K562 (cell line): ENCODE data around the gene SMYD1. TPM values are rescaled to one million over a fixed set of nuclear protein-coding genes. Genes with fewer than 3 reads are reported as not detected.

ENCODE experiments used
- ARHGAP35 ChIP-seq: fragments of 450-650 bp; IDR thresholded peaks from 2 replicates; pipeline ENCODE4 v1.6.1; 2018; ENCODE audit not compliant: partially characterized antibody
- ATF3 ChIP-seq, 2 experiments: fragments of 450-650 bp in 1 of 2; sonication (generic) in 1 of 2; formaldehyde crosslinking in 1 of 2; IDR thresholded peaks in 1 of 2; conservative IDR thresholded peaks in 1 of 2; 2 replicates each; pipeline versions ENCODE4 v1.6.1 to v1.8.1; 2016 to 2023; ENCODE audit warnings: mild to moderate bottlenecking in 2 of 2, moderate library complexity in 2 of 2, inconsistent platforms in 1 of 2, missing genetic modification reagents in 1 of 2
- ATF6 ChIP-seq: sonication (generic); formaldehyde crosslinking; IDR thresholded peaks from 2 replicates; pipeline ENCODE4 v1.4.0; 2020; ENCODE audit warnings: mild to moderate bottlenecking, missing genetic modification reagents
- BCOR ChIP-seq: fragments of 450-650 bp; IDR thresholded peaks from 2 replicates; pipeline ENCODE4 v1.6.1; 2016
- CTBP1 ChIP-seq: fragments of 450-650 bp; IDR thresholded peaks from 2 replicates; pipeline ENCODE4 v1.6.1; 2016; ENCODE audit warnings: borderline replicate concordance
- E2F5 ChIP-seq: sonication (generic); formaldehyde crosslinking; IDR thresholded peaks from 2 replicates; pipeline ENCODE4 v1.8.0; 2022; ENCODE audit warnings: mild to moderate bottlenecking, missing genetic modification reagents
- EGR1 ChIP-seq: fragments of 450-650 bp; conservative IDR thresholded peaks from 2 replicates; pipeline ENCODE4 v1.6.1; 2017; ENCODE audit warnings: mild to moderate bottlenecking
- HINFP ChIP-seq: fragments of 450-650 bp; conservative IDR thresholded peaks from 2 replicates; pipeline ENCODE4 v1.6.1; 2016; ENCODE audit warnings: missing genetic modification characterization, low read depth, mild to moderate bottlenecking, control low read depth, missing compliant biosample characterization
- ILK ChIP-seq: fragments of 450-650 bp; IDR thresholded peaks from 2 replicates; pipeline ENCODE4 v1.6.1; 2016; ENCODE audit warnings: missing genetic modification characterization, low read depth, mild to moderate bottlenecking, missing compliant biosample characterization, moderate library complexity, borderline replicate concordance
- KDM5B ChIP-seq: fragments of 200-600 bp; sonication (generic); IDR thresholded peaks from 2 replicates; pipeline ENCODE4 v1.6.1; 2012; ENCODE audit warnings: low read depth, mild to moderate bottlenecking, moderate library complexity, low read length, control low read depth, inconsistent platforms; ENCODE audit not compliant: insufficient replicate concordance
- PURB ChIP-seq: sonication (generic); formaldehyde crosslinking; IDR thresholded peaks from 2 replicates; pipeline ENCODE4 v1.9.0; 2021; ENCODE audit warnings: low read depth, mild to moderate bottlenecking, missing genetic modification reagents
- RAD51 ChIP-seq: fragments of 450-650 bp; IDR thresholded peaks from 2 replicates; pipeline ENCODE4 v1.7.1; 2016; ENCODE audit warnings: low read depth, mild to moderate bottlenecking, borderline replicate concordance
- SLC30A9 ChIP-seq: fragments of 250-450 bp; sonication (Bioruptor Pico); IDR thresholded peaks from 2 replicates; pipeline ENCODE4 v1.8.0; 2022; ENCODE audit warnings: mild to moderate bottlenecking, moderate library complexity
- TAF9B ChIP-seq: fragments of 450-650 bp; IDR thresholded peaks from 2 replicates; pipeline ENCODE4 v1.6.1; 2018; ENCODE audit warnings: mild to moderate bottlenecking; ENCODE audit not compliant: partially characterized antibody
- TARDBP ChIP-seq: fragments of 450-650 bp; IDR thresholded peaks from 2 replicates; pipeline ENCODE4 v1.6.1; 2016
- TRIM28 ChIP-seq: fragments of 450-650 bp; IDR thresholded peaks from 2 replicates; pipeline ENCODE4 v1.6.1; 2017
- ZHX1 ChIP-seq: fragments of 150-350 bp; conservative IDR thresholded peaks from 2 replicates; pipeline ENCODE4 v1.6.1; 2014; ENCODE audit warnings: low read length
- ZNF280B ChIP-seq: fragments of 250-450 bp; sonication (Bioruptor Pico); IDR thresholded peaks from 2 replicates; pipeline ENCODE4 v1.5.1; 2021; ENCODE audit warnings: mild to moderate bottlenecking
- ZNF586 ChIP-seq: fragments of 450-650 bp; formaldehyde crosslinking; conservative IDR thresholded peaks from 2 replicates; pipeline ENCODE4 v1.4.0; 2020; ENCODE audit warnings: mild to moderate bottlenecking, moderate library complexity
- polyA plus RNA-seq, 8 experiments: library from polyadenylated mRNA; depleted of rRNA in 4 of 8; stranded (reverse) in 5 of 8; unstranded in 3 of 8; fragments of >200 nt; fragmentation: Nextera tagmentation in 2 of 8; fragmentation: Illumina TruSeq in 1 of 8; extraction: Ambion mirVana in 2 of 8; extraction: Trizol in 1 of 8; gene quantifications; 2 replicates each; pipeline versions ENCODE4 v1.2.1 to v1.2.3, GENCODE V29; 2011 to 2014; ENCODE audit warnings: inconsistent platforms in 1 of 8, missing spikeins in 1 of 8
- total RNA-seq, 7 experiments: library from RNA; depleted of rRNA in 6 of 7; stranded (reverse); fragments of >200 nt in 6 of 7; fragmentation: Illumina TruSeq in 2 of 7; extraction: Trizol in 2 of 7; gene quantifications; 2 replicates each; pipeline versions ENCODE4 v1.2.1 to v1.2.3, GENCODE V29; 2011 to 2021; ENCODE audit warnings: low replicate concordance in 1 of 7

Gene SMYD1
- total and polyA plus RNA-seq, 9 of the 15 experiments (the other 6 are each of a cell fraction or from before 2014, with no cell fraction given): not detected

GRCh38 chr2:88057437-88057844, 10.2 kb upstream of the SMYD1 start (continued):
- TF ChIP-seq SLC30A9 (CRISPR knock-in tag): no peak
- TF ChIP-seq BCOR: no peak; the same call in 1 of the 2 replicates
- TF ChIP-seq TARDBP: no peak
- TF ChIP-seq E2F5: no peak
- no peak for TF ChIP-seq ILK
- no peak for TF ChIP-seq ATF6 (CRISPR knock-in tag)
- no peak for TF ChIP-seq PURB (CRISPR knock-in tag)
- no peak for TF ChIP-seq EGR1
- TF ChIP-seq ZNF586 (CRISPR knock-in tag): no peak
- TF ChIP-seq ZHX1: no peak
- TF ChIP-seq KDM5B: no peak
- 0 out of 2 replicates have a peak, but pooled peaks have one; percentile 25 for TF ChIP-seq ATF3 (IDR thresholded peaks at IDR 0.05)
- TF ChIP-seq ATF3 (CRISPR knock-in tag; conservative IDR thresholded peaks at IDR 0.05): no peak
- no peak for TF ChIP-seq RAD51
- TF ChIP-seq TRIM28: no peak
- no peak for TF ChIP-seq HINFP (tag)
- no peak for TF ChIP-seq CTBP1
- TF ChIP-seq ZNF280B (CRISPR knock-in tag): no peak
- TF ChIP-seq ARHGAP35: no peak
- peak; percentile 19 for TF ChIP-seq TAF9B
